ENCODE measurements around the gene LRMDA.

The LRMDA gene

GRCh38 chr10:76397181-76398042 lies 966.0 kb downstream of the LRMDA start:
- no peak for DNase-seq

- DNase-seq = no peak
These were observed 966.8 kb downstream of the LRMDA start for GRCh38 chr10:76398043-76398710.

- DNase-seq = no peak
These were observed 967.8 kb downstream of the LRMDA start for GRCh38 chr10:76399226-76399625.

GRCh38 chr10:76401006-76401405 lies 969.6 kb downstream of the LRMDA start:
- DNase-seq = no peak

GRCh38 chr10:76403912-76404311 lies 972.5 kb downstream of the LRMDA start:
- DNase-seq = no peak

GRCh38 chr10:76404531-76404930 lies 973.1 kb downstream of the LRMDA start:
- no peak for DNase-seq

GRCh38 chr10:76405922-76406321 lies 974.5 kb downstream of the LRMDA start:
- DNase-seq = no peak

GRCh38 chr10:76408646-76409045 lies 977.2 kb downstream of the LRMDA start:
- no peak for DNase-seq

- no peak for DNase-seq
These were observed 980.5 kb downstream of the LRMDA start for GRCh38 chr10:76411729-76412435.

GRCh38 chr10:76415554-76415953 lies 984.1 kb downstream of the LRMDA start:
- no peak for DNase-seq

- no peak for DNase-seq
These were observed 985.2 kb downstream of the LRMDA start for GRCh38 chr10:76416642-76417041.

GRCh38 chr10:76420725-76421124 lies 989.3 kb downstream of the LRMDA start:
- DNase-seq = no peak

- no peak for DNase-seq
These were observed 991.3 kb downstream of the LRMDA start for GRCh38 chr10:76422769-76423168.

GRCh38 chr10:76428551-76429367 lies 997.3 kb downstream of the LRMDA start:
- DNase-seq = no peak

GRCh38 chr10:76429368-76430060 lies 998.1 kb downstream of the LRMDA start:
- DNase-seq = no peak

- no peak for DNase-seq
These were observed 998.7 kb downstream of the LRMDA start for GRCh38 chr10:76430061-76430645.

- no peak for DNase-seq
These were observed 1000.9 kb downstream of the LRMDA start for GRCh38 chr10:76432016-76433012.

- DNase-seq = no peak
These were observed 1002.0 kb downstream of the LRMDA start for GRCh38 chr10:76433161-76434005.

- DNase-seq = no peak
These were observed 1003.7 kb downstream of the LRMDA start for GRCh38 chr10:76435157-76435556.
